Activated T-cell treated with anti-CD3 and anti-CD28 coated beads, Interleukin-2, amount 50 U/mL, for 1 hour (primary cell): Measurements from ENCODE around the gene KIF23.
A peak's percentile ranks its signal among the peaks of the same experiment; 100 is the strongest.
"Not testable (repeated sequence)": the region's sequence is repeated elsewhere in the genome, so short reads cannot be mapped to it uniquely, and the experiment has no call there.

Experiments
- DNase-seq: peaks from one replicate; pipeline ENCODE4 v3.0.0-alpha.2; 2020

The KIF23 gene

GRCh38 chr15:69413822-69414700 is at the start of gene KIF23:
KIF23 (plus strand) TSS chr15:69414349; CDS start chr15:69414466, 117 bp downstream.
- peak; percentile 93 for DNase-seq

- DNase-seq: no peak
Measured at GRCh38 chr15:69367236-69367635, 46.9 kb upstream of the KIF23 start.

- no peak for DNase-seq
Measured at GRCh38 chr15:69369631-69370030, 44.5 kb upstream of the KIF23 start.

DNA sequence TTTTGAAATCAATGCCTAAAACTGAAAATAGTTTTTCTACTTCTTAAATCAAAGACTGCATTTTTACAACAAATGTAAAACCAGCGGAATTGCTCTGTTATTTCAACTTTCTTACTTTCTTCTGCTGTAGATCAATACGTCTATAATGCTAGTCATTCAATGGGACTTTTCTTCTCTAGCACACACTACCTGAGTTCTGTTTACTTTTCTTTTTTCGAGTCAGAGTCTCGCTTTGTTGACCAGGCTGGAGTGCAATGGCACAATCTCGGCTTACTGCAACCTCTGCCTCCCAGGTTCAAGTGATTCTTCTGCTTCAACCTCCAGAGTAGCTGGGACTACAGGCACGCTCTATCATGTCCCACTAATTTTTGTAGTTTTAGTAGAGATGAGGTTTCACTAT is 40.7 kb upstream of the KIF23 start:
- DNase-seq: no peak

DNA sequence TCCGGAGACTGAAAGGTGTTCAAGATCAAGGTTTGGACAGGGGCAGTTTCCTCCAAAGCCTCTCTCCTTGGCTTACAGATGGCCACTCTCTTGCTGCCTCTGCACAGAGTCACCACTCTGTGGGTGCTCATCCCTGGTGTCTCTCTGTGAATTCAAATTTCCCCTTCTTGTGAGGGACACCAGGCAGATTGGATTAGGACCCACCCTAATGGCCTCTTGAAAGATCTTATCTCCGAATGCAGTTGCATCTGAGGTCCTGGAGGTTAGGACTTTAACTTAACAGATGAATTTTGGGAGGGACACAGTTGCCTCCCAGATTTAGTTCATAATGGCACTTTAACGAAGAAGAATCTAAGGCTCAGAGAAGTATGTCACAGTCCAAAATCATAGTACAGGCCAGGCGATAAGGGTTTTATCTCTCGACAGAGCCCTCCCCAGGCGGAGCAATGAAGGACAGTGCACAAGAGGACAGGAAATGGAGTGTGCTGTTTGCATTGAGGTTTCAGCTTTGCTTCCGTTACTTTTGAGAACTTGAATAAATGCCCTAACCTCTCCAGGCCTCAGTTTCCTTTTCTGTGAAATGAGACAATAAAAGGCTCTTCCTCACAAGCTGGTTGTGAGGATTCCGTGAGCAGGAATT is 38.9 kb upstream of the KIF23 start:
- no peak for DNase-seq

DNA sequence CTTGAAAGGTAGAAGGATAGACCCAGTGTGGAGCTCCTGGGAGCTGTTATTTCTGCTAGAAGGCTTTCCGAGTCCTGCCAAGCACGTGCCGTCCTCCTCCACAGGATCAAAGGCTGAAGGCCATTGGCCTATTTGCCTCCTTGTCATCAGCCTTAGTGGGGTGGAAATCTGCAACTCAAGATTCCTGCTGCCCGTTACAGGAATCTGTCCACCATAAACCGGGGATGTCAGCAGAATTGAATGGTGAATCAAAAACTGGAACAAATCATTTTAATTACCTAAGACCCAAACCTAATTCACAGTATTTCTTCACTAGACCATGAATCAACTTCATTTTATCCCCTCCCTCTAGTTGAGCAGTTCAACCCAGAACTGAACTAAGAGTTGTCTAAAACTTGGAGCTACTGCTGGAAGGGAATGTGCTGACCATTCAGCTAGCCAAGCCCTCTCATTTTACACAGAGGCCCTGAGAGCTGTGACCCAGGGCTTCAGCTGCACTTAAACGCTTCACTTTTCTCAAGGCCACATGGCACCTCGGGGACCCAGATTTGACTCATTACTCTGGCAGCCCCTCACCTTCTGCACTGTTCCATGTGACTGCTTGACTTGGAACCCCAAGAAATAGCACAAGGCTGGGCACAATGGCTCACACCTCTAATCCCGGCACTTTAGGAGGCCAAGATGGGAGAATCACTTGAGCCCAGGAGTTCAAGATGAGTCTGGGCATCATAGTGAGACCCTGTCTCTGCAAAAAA is 36.8 kb upstream of the KIF23 start:
- DNase-seq: no peak

- DNase-seq: no peak
Measured at GRCh38 chr15:69380100-69380725, 33.9 kb upstream of the KIF23 start.

DNA sequence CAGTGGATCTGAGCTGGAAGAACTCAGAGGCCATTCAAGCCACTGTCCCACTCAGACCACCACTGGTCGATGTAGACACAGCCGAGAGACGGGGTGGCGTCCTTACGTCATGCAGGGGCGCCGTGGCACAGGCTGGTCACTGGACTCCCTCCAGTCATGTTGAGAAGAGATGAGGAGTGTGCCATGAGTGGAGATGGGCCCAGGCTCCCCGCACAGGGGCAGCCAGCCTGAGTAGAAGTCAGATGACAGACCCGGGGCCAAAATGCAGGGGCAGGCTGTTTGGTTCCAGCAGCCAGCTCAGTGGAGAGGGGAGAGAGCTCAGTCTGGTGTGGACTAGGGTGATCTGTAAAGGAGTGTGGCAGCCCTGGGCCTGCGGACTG is 33.4 kb upstream of the KIF23 start:
- no peak for DNase-seq

DNA sequence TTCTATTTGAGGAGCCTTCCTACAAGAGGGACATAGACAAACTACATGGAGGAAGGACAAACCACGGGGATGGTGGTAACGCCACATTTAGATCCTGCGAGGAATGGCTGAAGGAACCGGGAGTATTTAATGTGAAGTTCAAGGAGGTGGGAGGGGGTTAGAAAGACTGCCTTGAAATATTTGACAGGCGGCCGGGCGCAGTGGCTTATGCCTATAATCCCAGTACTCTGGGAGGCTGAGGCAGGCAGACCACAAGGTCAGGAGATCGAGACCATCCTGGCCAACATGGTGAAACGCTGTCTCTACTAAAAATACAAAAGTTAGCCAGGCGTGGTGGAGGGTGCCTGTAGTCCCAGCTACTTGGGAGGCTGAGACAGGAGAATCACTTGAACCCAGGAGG is 32.0 kb upstream of the KIF23 start:
- not testable (repeated sequence) for DNase-seq

DNA sequence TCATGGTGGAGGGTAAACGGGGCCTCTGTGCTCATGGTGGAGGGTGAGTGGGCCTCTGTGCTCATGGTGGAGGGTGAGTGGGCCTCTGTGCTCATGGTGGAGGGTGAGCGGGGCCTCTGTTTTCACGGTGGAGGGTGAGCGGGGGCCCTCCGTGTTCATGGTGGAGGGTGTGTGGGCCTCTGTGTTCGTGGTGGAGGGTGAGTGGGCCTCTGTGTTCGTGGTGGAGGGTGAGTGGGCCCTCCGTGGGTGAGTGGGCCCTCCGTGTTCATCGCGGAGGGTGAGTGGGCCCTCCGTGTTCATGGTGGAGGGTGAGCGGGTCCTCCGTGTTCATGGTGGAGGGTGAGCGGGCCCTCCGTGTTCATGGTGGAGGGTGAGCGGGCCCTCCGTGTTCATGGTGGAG is 30.1 kb upstream of the KIF23 start:
- not testable (repeated sequence) for DNase-seq

GRCh38 chr15:69384626-69385598 is 29.2 kb upstream of the KIF23 start:
- DNase-seq: no peak

- no peak for DNase-seq
Measured at GRCh38 chr15:69385831-69386230, 28.3 kb upstream of the KIF23 start.

DNA sequence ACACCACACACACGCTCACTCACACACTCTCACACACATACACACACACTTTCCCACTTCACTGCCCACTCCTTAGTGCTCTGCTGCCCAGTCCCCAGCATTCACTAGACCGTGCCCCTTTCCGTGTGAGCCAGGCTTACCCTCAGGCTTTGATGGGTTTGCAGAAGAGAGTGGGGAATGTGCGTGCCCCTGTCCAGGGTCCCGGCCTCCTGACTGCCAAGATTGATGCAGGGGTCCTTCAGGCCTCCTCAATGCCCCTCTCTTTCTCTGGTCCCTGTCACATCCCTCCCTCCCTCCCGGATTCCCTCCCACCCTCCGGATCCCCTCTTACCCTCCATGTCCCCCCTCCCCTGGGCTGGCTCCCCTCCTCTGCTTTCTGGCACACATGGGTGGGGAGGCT is 27.9 kb upstream of the KIF23 start:
- DNase-seq: no peak

GRCh38 chr15:69388260-69388705 is 25.9 kb upstream of the KIF23 start:
- no peak for DNase-seq

GRCh38 chr15:69389426-69389825 is 24.7 kb upstream of the KIF23 start:
- DNase-seq: no peak

GRCh38 chr15:69390575-69390974 is 23.6 kb upstream of the KIF23 start:
- DNase-seq: no peak

DNA sequence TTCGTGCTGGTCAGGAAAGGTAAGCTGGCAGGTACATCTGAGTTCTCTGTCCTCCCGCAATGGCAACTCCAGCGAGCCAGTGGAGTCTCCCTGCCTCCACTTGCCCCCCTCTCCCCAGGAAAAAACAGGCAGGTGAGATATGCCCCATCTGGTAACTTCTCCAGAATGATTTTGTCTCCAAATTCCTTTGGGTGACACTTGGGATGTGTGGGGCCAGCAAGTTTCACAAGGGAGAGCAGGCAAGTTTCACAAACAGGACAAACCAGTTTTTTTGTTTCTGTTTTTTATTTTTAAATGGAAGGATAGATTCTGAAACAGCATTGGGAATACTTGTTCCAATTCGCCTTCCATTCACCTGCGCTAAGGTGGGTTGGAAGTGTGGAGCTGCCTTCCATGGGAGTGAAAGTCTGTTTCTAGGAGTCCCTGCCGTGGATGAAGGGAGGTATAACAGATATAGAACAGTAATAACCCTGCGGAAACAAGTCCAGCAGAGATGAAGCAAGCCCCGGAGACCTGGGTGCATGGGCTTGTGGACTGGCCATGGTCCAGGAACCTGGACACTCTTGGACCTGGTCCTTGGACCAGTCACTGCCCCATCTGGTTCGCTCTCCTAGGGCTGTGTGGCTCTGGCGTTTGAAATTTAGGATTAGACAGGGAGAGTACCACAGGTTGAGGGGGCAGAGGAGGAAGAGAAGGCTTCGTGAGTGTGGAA is 22.9 kb upstream of the KIF23 start:
- DNase-seq: no peak

DNA sequence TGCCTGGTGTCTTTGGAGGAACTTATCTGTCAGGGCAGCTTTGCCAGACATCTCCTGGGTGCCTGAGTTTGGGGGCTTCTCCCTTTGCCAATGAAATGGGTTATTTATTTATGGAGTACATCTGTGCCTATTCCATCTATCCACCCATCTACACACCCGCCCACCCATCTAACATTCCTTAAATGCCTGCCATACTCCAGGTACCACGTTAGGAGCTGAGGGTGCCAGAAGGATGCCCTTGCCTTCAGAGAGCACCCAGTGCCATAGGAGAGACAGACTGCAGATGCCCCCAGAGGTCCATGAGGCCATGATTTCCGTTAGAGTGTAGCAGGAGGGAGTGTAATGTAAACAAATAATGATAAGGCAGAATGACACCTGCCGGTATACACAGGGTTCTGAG is 21.8 kb upstream of the KIF23 start:
- no peak for DNase-seq

GRCh38 chr15:69393831-69394491 is 20.2 kb upstream of the KIF23 start:
- no peak for DNase-seq

DNA sequence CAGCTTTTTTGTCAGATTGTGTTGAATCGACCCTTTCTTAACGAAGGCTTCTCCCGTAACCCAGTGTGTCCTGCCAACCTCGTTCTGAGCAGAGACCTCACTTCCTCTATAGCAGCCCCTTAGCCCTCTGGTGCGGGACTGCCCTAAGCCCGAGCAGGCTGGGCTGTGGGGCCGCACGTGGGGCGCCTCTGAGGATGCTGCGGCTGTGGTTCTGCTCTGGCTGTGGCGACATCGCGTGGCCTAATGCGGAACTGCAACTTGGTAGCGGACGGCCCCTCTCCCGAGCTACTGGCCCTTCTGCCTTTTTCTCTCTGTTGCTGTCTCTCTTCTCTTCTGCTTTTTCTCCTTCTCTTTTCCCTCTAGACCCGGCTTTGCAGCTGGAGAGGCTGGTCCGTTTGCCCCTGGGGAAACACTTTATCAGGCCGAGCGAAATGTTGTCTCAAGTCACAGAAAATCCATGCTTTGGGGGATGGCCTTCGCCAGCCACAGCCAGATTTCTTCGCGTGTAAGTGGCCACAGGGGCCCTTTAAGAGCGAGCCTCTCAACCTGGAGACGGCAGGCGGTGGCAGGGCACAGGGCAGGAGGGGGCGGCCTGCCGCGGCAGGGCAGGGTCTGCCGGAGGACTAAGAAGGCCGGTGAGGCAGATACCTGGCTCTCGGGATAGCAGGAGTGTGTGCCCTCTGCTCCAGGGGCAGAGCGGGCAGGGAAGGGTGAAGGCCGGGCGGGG is 19.4 kb upstream of the KIF23 start:
- DNase-seq: peak; percentile 88
